Measurements from ENCODE around the gene UNC93A.
"Not testable (repeated sequence)": the region's sequence is repeated elsewhere in the genome, so short reads cannot be mapped to it uniquely, and the experiment has no call there.

The UNC93A gene

DNA sequence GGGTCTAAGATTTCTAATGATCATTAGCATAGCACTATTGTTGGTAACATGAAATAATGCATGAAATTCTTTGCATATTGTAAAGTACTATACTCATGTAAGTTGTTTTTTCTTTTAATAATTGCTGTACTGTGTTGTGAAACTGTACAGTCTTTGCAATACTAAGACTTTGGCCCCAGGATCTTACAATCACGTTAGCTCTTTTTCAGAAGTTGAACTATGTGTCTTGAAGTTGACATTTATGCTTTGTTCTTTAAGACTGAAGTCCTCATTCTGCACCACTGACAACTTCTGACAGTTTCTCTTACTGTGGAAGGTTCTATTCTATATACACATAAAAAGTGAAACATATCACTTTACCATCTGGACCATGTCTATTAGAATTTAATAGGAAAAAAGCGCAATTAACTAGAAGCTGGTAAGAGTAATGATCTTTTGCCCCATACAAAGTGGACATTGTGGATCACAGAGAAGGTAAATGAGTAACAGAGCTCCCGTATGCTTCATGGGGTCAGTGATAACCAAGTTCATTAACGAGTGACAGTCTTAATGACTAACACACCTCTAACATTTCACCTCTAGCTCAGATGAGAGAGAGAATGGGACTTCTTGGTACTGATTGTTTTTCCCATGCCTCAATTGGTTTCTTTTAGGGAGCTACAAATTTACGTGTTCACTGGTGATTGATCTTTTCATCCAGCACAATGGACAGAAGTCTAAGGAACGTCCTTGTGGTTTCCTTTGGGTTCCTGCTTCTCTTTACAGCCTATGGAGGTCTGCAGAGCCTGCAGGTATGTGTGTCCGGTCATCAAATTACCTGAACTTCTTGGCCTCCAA is at the start of gene UNC93A:
Gene UNC93A (plus strand): TSS at position 530 of the 837 bp plus-strand sequence. CDS start 175 bp downstream, at position 705.
- DNase-seq = no peak

DNA sequence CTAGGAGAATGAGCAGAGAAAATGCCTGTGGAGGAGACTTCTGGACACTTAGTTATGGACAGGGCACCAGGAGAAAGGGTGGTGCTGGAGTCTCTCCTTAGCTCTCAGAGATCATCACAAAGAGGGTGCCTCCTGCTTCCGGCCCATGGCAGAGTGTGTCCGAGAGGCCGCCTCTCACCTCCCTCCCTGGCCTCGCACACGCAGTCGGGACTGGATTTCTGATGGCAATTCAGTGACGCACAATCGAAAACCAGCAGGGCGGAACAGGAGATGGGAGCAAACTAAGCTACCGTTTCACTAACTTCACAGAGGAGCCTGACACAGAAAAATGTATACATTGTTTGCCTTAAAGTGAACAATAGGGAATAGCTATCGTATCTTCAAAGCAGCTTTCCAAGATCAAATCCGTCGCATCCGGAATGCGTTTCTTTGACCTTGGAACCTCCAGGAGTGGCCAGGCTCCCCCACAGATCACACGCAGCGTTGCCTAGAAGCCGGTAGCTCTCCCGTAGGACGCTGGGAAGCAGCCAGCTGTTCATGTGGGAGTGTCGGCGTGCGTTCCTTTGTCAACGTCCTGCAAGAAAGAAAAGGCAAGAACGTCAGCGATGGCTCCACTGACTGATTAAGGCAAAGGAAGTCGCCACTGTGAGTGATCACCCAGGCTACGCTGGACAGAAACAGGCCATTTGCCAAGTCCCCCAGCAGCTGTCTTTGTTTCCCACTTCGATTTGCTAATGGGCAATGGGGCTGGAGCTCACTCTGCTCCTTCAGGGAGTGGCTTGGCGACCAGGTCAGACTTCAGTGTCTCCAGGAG is 49.6 kb upstream of the UNC93A start:
- not testable (repeated sequence) for DNase-seq

DNA sequence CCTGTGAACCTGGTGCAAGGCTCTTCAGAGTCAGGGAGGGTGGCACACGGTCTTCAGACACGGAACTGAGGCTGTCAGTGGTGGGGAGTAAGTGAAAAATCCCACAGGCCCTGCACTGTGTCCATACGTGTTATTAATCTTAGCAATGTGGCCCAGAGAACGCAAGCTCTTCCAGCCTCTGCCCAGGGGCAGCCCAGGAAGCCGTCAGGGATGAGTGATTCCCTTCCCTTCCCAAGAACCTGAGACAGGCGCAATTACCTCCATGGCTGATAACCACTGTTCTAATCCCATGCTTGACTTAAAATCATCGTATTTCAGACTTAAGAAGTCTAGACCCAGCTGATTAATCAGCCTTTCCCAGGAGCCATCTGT is 49.0 kb upstream of the UNC93A start:
- not testable (repeated sequence) for DNase-seq

DNA sequence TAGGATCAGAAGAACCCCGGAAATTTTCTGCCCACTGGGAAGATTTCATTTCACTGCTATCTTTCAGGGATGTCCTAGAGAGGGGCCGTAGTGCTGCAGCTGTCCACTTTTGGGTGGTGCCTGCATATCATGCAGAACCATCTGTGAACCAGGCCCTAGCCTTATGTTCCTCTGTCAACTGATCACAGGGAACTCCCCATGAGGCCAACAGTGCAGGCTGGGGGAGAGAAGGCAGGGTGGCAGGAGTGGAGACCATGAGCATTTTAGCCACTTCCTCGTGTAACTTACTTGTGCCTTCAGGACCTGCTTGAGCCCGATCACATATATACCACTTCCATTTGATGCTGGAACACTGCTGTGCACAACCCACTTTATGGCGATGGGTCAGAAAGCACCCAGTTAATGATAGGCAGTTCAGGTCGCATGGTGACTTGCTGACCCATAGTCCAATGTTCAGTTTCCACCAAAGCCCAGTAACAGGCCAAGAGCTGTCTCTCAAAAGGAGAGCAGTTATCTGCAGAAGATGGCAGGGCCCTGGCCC is 48.5 kb upstream of the UNC93A start:
- DNase-seq = not testable (repeated sequence)

DNA sequence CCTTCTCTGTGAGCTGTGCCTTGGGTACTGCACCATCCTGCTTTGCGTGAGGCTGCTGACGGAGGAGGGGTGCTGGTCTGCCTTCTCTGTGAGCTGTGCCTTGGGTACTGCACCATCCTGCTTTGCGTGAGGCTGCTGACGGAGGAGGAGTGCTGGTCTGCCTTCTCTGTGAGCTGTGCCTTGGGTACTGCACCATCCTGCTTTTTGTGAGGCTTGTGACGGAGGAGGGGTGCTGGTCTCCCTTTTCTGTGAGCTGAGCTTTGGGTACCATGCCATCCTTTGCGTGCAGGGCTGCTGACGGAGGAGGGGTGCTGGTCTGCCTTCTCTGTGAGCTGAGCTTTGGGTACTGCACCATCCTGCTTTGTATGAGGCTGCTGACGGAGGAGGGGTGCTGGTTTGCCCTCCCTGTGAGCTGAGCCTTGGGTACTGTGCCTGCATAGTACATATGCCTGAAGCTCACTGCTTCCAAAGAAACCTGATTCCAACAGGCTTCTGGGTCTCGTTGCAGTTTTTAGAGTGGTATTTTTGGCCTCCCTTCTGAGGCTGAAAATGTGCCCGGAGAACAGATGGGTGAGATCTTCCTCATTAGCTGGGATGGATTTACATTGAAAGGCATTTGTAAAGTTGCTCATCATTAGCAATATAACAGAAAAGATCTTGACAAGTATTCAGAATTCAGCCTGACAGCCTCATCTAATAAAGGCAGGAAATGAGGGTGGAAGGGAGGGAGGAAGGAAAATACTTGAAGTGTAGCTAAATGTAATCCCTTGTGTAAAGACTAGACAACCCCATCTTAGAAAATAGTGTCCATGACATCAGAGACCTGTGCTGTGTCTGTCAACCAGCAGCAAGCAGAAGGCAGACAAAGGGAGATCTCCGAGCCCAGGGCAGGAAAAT is 46.8 kb upstream of the UNC93A start:
- no peak for DNase-seq

DNA sequence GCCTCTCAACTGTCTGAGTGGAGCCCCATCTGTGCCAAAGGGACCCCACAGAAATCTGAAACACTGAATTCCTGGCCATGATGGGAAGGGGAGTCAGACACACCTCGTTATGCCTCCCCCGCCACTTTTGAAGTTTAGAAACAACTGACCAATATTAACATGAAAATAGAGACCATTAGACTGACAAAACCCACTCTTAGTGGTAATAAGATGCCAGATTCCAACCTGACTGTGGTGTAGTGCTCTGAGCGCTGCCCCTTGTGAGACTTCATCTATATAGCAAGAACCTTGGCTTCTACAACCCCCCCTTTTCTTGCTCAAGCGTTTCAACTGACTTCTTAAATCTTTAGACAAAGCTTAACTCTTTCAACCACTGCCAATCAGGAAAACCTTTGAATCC is 46.1 kb upstream of the UNC93A start:
- DNase-seq = no peak

DNA sequence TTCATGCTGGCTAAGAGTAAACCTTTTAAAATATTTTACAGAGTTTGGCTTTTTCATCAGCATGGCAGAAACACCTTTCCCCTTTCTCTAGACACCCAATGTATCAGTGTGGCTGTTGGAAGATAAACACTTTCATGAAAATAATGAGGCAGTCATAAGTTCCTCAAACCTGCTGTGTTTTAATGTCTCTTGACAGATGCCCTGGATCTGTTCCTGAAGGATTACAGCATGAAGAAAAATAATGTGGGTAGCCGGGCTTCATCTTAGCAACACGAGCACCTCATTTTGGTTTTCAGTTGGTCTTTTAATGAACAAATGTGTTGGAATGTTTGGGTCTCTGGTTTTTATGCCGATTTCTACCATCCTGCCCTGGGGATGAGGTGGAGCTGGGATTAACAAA is 45.5 kb upstream of the UNC93A start:
- no peak for DNase-seq

DNA sequence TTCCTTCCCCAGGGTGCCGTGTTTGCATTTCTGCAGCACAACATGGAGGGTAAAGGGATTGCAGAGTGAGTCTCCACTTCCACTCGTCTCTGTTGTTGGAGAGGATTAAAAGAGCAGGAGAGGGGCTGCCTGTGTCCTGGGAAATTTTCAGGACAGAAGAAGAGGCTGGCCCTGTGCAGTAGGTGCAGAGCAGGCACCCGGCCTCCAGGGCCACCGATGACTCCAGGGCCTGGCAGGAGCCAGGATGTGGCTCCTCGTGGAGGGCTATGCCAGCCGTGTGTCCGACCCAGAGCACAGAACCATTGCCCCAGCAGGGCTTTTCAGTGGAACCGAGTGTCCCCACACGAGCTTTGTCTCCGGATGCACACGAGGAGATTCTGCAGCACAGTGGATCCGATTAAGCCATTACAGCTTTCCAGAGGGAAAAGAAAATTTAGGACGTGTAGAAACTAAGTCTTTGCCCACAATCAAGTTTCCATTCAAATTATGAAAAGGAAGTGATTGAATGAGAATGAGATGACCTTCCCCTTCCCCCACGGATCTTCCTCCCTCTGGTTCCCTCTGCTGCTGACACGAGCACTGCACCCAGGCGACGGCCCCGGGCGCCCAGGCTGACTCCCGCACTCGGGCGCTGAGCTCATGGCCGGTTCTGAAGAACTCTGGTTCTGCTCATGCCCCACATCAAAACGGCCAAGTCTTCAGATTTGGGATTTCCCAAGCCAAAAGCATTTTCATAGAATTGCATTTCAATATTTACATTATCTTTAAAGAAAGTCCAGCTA is 43.1 kb upstream of the UNC93A start:
- DNase-seq = no peak

DNA sequence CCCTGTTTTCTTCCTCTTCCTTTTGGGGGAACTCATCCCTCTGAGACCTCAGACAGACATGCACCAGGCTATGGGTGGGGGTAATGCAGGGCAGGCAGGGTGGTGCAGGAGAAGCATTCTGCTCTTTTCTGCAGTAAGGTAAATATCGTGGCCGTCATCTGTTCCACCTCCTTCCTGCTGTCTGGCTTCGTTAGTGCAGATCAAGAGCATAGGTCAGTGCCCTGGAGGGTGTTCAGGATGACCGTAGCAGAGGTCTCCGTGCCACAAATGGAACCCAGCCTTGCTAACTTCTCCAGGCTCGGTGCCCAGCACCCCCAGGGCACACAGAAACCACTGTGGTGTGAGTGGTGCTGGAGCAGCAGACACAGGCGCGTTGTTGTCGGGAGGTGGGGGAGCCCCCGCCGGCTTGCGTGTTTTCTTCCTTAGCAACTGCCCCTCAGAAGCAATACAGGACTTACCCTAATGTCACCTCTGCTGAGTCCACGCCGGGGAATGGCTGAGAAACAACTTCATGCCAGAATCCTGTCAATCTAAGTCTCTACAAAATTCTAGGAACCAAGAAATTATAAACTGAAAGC is 42.1 kb upstream of the UNC93A start:
- DNase-seq = not testable (repeated sequence)

DNA sequence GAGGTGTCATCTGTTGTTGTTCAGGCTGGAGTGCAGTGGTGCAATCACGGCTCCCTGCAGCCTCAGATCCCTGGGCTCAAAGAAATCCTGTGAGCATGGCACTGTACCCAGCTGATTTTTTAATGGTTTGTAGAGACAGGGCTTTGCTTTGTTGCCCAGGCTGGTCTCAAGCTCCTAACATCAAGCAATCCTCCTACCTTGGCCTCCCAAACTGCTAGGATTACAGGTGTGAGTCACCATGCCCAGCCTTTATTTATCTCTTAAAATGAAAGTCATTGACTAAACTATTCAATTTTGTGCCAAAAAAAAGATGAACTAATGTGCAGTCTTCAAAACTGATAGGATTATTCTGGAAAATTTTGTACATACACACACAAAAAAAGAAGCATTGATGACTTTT is 38.8 kb upstream of the UNC93A start:
- DNase-seq = no peak

DNA sequence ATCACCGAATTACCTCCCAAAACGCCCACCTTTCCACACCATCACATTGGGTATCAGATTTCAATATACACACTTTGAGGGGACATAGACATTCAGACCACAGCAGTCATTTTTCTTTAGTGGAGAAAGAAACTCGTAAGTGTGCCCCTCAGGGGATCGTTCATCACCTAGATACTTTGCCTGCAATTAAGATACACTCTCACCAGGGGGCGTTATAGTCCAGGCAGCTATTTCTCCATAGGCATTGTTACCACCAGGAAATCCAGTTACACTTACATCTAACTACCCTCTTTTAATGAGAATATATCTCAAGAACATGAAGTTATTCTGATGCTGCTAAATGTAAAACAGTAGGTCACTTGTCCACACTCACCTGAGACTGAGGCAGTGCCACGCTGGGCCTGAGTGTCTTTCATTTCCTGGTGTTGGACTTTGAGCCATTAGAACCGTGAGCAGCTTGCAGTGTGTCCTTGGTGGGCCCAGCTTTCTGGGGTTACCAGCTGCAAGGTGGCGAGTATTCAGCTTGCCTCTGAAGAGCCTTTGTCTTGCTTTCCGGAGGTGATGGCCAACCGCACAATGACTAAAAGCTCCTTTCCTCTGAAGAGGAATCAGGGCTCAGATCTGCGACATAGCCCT is 35.1 kb upstream of the UNC93A start:
- no peak for DNase-seq

DNA sequence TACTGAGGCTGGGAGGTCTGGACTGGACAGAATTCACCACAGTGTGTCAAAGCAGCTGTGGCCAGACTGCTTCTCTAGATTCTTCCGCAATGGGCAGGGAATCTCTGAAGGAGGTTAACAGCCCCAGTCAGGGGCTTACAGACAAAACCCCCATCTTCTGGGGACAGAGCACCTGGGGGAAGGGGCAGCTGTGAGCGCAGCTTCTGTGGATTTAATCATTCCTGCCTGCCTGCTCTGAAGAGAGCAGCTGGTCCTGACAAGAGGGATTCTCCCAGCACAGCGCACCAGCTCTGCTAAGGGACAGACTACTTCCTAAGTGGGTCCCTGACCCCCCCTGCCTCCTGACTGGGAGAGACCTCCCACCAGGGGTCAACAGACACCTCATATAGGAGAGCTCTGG is 32.5 kb upstream of the UNC93A start:
- no peak for DNase-seq

DNA sequence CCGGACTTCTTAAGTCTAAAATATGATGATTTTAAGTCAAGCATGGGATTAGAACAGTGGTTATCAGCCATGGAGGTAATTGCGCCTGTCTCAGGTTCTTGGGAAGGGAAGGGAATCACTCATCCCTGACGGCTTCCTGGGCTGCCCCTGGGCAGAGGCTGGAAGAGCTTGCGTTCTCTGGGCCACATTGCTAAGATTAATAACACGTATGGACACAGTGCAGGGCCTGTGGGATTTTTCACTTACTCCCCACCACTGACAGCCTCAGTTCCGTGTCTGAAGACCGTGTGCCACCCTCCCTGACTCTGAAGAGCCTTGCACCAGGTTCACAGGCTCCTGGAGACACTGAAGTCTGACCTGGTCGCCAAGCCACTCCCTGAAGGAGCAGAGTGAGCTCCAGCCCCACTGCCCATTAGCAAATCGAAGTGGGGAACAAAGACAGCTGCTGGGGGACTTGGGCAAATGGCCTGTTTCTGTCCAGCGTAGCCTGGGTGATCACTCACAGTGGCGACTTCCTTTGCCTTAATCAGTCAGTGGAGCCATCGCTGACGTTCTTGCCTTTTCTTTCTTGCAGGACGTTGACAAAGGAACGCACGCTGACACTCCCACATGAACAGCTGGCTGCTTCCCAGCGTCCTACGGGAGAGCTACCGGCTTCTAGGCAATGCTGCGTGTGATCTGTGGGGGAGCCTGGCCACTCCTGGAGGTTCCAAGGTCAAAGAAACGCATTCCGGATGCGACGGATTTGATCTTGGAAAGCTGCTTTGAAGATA is 24.9 kb upstream of the UNC93A start:
- DNase-seq = not testable (repeated sequence)

DNA sequence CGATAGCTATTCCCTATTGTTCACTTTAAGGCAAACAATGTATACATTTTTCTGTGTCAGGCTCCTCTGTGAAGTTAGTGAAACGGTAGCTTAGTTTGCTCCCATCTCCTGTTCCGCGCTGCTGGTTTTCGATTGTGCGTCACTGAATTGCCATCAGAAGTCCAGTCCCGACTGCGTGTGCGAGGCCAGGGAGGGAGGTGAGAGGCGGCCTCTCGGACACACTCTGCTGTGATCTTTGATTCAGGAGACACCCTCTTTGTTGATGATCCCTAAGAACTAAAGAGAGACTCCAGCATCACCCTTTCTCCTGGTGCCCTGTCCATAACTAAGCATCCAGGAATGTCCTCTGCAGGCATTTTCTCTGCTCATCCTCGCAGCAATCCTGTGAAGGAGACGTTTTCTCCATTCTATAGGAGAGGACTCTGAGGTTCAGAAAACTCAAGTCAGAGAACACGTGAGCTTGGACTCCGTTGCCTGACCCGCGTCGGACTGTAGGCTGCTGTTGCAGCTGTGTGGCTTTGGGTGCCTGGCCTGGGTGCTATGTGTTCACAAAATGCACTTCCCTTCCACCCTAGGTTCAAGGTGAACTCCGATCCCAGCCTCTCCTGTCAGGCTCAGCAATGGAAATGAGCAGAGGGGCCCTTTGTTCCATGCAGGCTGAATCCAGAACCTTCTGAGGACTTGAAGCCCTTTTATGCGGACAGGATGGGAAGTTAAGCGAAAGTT is 24.1 kb upstream of the UNC93A start:
- no peak for DNase-seq

DNA sequence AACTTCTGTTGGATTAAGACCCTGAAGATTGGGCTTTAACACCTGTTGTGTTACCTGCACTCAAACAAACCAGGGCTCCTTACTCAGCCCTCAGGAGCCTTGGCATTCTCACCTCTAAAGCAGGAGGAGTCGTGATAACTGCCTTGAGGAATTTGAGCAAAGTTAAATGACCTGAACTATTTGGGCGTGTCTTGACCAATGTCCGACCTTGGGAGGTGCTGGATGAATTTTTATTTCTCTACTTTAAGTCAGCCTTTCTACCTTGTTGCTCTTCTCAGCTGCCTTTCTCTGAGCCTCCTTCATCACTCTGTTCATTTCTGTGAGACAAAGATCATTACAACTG is 23.6 kb upstream of the UNC93A start:
- DNase-seq = not testable (repeated sequence)

DNA sequence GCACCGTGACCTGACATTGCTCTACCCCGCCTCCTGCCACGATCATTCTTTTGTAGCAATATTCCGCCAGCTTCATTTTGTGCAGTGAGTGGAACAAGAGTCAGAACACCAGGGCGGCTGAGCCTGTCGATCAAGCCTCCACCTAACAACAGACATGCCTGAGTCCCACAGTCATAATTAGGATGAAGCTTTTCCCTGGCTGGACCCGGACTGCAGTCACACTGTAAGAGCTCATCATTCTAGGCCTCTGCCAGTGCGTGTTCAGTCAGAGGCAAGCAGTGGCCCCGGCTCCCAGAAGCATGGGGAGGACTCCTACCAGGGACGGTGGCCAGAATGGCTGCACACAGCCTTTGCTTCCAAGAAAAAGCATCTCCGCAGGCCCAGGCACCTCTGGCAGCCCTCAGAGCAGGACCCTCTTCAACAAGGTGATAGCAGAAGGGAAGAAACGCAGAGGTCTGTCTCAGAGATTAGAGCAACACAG is 23.2 kb upstream of the UNC93A start:
- no peak for DNase-seq

DNA sequence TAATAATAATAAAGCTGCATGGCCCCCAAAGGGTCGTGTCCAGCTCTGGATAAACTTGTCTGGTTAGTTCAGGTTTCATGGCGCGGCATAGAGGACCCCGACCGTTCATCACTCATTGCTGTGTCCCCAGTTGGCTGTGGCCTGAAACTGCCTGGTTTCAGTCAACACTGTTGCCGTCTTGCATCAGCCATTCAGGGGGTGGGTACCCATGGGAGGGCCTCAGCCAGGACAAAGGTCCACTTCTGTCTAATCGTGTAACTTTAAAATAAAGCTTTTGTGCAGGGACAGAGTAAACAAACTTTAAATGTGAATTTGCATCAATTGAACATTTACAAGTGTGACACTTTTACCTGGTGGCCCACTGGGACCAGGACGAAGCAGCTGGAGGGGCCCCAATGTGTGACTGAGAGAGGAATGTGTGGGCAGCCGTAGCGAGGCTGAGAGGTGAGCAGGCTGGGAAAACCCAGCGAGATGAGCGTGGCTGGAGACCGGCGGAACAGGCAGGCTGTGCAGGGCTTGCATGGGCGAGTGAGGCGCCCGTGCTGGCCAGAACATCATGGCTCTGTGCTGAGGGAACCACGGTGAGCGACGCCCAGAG is 22.3 kb upstream of the UNC93A start:
- DNase-seq = no peak

DNA sequence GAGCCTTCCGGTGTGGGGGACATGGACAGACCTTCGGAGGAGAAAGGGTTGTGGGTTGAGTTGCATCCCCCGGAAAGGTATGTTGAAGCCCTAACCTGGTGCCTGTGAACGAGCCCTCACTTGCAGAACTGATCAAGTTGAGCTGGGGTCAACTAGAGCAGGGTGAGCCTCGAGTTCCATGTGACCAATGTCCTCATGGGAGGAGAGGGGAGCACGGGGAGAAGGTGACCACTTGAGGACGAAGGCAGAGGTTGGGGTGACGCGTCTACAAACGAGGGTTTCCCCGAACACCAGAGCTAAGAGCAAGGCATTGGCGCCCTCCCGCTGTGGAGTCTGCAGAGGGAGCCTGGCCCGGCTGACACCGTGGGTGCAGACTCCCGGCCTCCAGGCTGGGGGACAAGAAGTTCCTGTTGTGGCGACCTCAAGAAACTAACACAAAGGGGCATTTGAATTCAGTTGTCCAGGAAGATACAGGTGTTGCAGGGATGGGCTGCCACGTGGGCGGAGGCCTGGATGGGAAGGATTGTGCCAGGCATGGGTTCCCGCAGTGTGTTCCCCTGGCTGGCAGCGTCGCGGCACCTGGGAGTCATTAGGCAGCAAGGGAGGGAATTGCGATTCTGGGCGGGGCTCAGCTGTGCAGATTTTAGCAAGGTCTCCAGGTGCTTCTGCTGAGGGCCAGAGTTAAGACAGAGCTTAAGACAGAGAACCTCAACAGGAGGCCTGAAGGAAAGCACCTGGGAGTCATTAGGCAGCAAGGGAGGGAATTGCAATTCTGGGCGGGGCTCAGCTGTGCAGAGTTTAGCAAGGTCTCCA is 20.4 kb upstream of the UNC93A start:
- DNase-seq = no peak
